22Rv1 (cell line): Measurements from ENCODE around the gene DCPS.

ENCODE experiments used
- H3K27ac ChIP-seq: fragments of 450-650 bp; 2 replicates; pipeline ENCODE4 v1.5.1; 2017
- ZFX ChIP-seq: fragments of 450-650 bp; IDR thresholded peaks from 2 replicates; pipeline ENCODE4 v1.6.1; 2017; ENCODE audit warnings: antibody characterized with exemption, borderline replicate concordance
- TF ChIP-seq, protein P1 (sequence below): fragments of 450-650 bp; IDR thresholded peaks from 2 replicates; pipeline ENCODE4 v1.5.1; 2017; ENCODE audit warnings: mild to moderate bottlenecking

Gene DCPS

DNA sequence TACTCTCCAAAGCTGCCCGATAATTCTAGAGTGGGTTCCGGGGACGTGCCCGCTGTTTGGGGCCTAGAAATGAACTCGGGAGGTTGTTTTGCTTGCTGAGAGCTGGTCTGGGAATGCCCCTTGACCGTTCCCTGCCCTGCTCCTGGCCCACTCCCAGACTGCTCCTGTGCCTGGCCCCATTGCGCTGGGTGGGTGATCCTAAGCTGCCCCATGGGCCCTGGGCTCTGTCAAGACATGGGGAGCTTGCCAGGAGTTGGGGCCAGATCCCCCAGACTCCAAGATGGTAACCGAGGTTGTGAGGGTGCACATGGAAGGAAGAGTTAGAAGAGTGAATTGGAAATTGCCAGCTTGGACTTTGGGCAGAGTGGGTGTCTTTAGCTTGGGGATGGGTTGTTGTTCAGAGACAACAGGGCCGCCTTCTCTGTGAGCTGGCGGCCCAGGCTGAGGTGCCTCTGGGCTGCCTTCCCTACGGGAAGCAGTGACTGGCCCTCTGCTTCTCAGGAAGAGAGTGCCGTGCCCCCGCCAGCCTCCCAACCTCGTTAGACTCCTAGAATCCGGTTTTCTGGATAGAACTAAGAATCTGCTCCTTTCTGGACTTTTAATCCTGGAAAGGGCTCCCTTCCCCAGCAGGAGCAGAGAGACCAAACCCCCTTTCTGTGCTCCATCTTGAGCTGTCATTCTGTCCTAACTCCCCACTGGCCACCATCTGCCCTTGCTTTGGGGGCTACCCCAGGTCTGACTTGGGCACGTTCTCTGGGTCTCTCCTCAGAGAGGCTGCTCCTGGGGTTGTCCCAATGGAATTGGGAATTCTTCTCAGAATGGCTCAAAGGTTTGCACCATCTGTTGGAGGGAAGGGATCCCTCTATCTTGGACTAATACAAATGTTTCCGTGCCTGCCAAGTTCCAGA, 53.4 kb downstream of the DCPS start:
- TF ChIP-seq, protein P1, sequence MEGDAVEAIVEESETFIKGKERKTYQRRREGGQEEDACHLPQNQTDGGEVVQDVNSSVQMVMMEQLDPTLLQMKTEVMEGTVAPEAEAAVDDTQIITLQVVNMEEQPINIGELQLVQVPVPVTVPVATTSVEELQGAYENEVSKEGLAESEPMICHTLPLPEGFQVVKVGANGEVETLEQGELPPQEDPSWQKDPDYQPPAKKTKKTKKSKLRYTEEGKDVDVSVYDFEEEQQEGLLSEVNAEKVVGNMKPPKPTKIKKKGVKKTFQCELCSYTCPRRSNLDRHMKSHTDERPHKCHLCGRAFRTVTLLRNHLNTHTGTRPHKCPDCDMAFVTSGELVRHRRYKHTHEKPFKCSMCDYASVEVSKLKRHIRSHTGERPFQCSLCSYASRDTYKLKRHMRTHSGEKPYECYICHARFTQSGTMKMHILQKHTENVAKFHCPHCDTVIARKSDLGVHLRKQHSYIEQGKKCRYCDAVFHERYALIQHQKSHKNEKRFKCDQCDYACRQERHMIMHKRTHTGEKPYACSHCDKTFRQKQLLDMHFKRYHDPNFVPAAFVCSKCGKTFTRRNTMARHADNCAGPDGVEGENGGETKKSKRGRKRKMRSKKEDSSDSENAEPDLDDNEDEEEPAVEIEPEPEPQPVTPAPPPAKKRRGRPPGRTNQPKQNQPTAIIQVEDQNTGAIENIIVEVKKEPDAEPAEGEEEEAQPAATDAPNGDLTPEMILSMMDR = no peak
- TF ChIP-seq ZFX = no peak
- H3K27ac ChIP-seq = no peak overlapping the region

DNA sequence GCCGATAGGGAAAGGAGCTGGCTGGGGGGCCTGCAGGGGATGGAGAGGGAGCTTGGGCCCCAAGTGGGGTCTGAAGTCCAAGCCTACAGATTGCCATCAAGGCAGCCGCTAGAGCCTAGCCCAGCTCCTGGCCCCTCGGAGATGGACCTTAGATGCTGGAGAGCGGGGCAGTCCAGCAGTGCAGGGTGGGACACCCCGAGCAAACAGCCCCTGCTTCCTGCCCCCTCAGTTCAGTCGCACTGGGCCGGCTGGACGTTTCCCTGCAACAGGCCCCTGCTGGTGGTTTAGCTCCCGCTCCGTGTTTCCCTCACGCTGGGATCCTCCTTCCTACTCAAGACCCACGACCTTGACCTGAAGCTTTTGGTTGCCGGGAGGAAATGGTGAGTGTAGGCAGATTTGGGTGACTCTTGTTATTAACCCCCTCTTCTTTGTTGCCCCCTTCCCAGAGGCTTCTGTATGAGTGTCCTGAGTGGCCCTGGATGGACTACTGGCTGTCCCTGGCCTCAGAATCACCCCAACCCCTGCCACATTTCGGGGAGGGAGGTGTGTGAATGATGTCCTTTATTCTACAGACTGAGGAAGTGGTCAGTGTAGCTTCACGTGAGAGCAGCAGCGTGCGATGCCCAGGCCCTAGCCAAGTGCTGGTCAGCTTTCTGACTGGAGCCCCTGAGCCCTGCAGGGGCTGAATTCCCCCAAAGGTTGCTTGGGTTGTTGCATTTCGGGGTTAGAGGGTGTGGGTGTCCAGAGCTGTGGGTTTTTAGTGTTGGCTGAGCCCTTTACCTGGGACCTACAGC, 54.3 kb downstream of the DCPS start:
- no peak for TF ChIP-seq ZFX
- TF ChIP-seq, protein P1 = no peak

DNA sequence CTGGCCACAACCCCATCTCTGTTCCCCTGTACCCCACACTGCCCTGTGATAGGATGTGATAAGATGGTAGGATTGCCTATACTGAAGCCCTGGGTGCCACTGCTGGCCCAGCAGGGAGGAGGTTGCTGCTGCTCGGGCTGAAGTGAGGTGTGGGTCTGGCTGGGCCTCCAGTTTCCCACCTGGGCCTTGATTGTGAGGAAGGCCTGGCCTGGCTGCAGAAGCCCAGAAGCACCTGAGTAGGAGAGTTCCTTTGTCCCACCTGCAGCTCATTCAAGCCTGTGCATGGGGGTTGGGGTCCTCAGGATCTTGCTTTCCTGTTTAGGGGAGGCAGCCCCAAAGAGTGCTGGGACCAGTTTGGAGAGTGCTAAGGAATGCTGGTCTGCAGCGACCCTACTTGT, 54.9 kb downstream of the DCPS start:
- no peak overlapping the region for H3K27ac ChIP-seq
- TF ChIP-seq, protein P1 = no peak
- TF ChIP-seq ZFX = no peak

More for the DNA sequence above, 54.3 kb downstream of the DCPS start:
- no peak overlapping the region for H3K27ac ChIP-seq

DNA sequence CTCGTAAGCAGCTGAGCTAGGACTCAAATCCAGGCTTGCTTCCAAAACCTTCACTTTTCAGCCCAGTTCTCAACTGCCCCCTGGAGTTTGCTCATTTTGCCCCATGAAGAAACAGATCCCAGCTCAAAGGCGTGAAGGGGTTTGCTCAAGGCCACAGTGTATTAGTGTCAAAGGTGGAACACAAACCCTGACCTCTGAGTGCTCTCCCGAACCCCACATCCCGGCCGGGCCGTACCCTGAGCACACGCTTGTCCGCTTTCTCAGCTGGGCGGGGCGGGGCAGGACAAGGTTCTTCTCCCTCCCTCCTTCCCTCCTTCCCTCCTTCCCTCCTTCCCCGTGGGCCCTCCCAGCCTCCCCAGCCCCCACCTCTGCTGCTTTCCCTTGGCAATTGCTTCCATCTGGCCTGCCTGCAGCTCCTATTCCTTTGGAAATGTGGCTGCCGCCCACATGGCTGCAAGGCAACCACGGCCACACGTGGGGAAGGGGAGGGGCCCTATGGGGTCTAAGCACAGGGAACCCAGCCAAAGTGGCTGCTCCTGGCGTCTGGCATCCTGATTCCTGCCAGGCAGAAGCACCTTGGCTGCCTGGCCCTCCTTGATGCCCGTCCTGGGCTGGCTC, 55.7 kb downstream of the DCPS start:
- TF ChIP-seq ZFX = no peak
- TF ChIP-seq, protein P1 = no peak
- H3K27ac ChIP-seq = no peak overlapping the region

DNA sequence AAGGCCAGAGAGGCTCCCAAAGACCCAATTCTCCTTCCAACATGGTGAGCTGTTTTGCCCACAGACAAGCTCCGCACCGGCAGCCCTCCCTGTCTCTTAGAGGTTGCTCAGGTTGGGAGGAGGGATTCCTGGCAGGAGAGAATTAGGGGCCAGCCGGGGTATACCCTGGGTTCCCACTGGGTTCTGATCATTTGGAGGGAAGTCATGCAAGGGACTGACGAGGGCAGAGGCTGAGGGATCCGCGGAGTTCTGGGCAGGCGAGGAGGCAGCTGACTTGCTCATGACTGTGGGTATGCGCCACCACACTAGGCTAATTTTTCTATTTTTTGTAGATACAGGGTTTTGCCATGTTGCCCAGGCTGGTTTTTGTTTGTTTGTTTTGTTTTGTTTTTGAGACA, 56.2 kb downstream of the DCPS start:
- no peak for TF ChIP-seq ZFX
- TF ChIP-seq, protein P1 = no peak
- H3K27ac ChIP-seq = no peak overlapping the region

DNA sequence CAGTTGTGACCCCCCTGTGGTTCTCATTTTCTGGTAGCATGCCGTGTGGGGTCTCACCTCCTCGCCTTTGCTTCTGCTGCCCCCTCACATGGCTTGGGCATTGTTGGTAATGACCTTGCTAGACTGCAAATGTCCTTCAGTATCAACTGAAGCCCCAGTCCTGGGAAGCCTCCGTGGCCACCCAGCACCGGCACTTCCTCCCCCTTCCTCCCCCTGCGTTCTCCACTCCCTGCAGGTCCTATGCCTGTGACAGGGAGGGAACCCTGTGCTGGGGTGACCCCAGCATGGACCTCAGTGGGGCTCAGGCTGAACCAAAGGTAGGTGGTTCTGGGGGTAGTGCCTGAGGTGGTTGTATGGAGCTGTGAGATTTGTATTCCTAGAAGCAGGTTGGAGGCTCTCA, 57.5 kb downstream of the DCPS start:
- TF ChIP-seq, protein P1 = no peak
- TF ChIP-seq ZFX = no peak
- no peak overlapping the region for H3K27ac ChIP-seq
